HG03066 (cell line): ENCODE results near the gene CHST11.
"Not testable (repeated sequence)": the region's sequence is repeated elsewhere in the genome, so short reads cannot be mapped to it uniquely, and the experiment has no call there.

Experiments
- ATAC-seq: cut with Tn5 transposase; IDR thresholded peaks from one replicate; pipeline ENCODE4 v1.9.1; 2021; ENCODE audit warnings: low read depth; ENCODE audit not compliant: unreplicated experiment

CHST11 gene

GRCh38 chr12:104596898-104597843 is 140.4 kb downstream of the CHST11 start:
- ATAC-seq = no peak

- no peak for ATAC-seq
These were observed 141.9 kb downstream of the CHST11 start for GRCh38 chr12:104598342-104599271.

DNA sequence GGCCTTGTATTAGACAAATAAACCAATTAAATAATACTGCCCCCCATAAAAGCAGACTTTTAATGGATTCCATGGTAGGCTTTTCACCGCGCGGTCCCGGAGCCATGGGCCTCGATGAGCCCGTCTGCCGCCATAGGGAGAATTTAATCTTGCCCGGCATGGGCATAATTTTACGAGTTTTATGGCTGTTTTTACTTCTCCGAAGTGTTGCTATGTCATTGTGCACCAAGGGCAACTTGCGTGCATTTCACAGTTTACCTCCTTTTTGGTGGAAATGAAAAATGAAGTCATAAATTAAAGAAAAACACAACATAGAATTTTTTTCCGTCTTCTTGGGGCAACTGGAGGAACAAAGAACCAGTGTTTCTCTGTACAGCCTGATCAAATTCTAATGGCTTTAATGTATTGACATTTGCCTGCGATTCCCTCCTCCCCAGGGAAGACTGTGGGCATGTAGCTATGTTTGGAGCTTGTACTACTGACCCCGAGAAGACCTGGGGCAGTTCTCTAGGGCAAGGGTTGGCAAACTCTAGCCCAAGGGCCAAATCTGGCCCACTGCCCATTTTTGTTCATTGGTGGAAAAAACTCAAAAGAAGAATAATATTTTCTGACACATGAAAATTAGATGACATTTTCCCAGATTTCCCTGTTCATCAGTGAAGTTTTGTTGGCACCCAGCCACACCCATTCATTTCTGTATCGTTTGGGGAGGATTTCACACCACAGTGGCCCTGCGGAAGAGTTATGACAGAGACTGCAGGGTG is 142.7 kb downstream of the CHST11 start:
- ATAC-seq = no peak

DNA sequence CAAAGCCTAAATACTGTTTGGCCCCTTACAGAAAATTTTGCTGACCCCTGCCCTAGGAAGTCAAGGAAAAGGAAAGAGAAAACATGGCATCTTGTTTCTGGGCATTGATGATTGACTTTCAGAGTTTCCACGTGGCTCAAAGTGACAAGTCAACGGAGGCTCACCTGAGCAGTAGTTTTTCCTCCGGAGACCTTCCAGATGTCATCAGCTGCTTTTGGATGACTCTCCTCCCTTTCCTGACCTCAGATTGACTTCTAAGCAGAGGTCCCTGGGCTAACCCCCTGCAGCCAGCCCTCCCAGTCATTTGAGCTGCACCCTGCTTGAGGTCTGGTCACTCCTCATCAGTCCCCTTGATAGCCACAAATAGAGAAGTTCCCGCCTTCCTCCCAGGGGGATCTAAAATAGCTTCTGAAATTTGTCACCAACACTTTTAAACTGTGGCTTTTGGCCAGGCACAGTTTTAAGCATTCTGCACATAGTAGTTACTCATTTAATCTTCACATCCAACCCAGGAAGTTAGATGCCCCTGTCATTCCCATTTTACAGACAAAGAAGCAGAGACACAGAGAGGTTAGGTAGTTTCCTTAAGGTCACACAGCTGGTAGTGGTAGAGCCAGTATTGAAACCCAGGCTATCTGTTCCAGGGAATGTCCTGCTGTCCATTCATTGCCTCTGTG is 143.4 kb downstream of the CHST11 start:
- ATAC-seq = no peak

DNA sequence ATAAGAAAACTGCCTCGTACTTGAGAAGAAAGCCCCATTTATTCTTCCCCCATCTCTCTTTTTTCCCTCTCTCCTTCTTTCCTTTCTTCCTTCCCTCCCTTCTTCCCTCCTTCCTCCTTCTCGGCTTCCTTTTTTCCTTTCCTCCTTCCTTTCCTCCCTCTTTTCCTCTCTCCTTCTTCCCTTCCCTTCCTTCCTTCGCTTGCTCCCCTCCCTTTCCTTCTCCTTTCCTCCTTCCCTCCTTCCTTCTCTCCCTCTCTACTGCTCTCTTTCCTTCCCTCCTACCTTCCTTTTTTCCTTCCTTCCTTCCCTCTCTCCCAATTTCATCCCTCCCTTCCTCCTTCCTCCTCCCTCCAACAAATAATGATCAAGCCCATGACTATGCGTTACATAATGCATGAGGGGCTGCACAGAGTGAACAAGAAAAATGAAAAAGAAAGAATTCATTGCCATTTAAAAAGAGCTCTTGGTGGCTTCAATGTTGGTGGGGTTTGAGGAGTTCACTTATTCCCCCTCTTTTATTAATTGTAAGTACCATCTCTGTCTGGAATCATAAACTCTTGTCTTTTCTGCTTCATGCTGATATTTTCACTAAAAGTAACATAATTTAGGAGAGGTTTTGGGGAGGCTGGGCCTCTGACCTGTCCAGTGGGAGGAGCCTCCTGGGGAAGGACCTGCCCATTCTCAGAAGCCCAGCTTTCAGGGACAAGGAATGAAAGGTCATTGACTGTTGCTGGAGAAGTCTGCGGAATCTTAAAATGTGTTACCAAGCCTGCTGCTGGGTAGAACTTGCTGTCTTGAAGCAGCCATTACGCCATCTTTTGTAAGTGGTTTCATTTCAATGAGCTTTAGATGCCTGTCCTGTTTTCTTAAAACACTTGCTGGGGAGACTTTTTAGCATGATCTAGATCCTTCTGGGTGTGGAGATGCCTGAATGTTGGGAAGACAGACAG is 144.3 kb downstream of the CHST11 start:
- no peak for ATAC-seq

DNA sequence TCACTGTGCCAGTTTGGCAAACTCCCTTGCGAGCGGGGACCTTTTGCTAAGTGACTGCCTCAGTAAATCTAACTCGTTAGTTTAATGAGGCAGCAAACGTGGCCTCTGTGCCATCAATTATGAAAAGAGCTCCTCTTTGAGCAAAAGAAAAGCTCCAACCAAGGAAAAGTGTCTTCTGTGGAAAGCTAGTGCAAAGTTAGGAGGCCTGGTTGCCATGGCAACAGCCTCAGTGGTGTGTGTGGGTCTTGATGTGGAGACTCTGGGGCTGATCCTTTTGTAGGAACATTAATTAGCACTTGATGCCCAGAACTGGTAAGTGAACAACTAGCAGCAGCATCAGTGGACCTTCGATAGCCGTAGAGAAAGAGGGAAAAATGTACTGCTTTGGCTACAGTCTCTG is 145.7 kb downstream of the CHST11 start:
- no peak for ATAC-seq

- ATAC-seq = no peak
These were observed 146.1 kb downstream of the CHST11 start for GRCh38 chr12:104602896-104603295.

- ATAC-seq = no peak
These were observed 146.8 kb downstream of the CHST11 start for GRCh38 chr12:104603545-104603973.

DNA sequence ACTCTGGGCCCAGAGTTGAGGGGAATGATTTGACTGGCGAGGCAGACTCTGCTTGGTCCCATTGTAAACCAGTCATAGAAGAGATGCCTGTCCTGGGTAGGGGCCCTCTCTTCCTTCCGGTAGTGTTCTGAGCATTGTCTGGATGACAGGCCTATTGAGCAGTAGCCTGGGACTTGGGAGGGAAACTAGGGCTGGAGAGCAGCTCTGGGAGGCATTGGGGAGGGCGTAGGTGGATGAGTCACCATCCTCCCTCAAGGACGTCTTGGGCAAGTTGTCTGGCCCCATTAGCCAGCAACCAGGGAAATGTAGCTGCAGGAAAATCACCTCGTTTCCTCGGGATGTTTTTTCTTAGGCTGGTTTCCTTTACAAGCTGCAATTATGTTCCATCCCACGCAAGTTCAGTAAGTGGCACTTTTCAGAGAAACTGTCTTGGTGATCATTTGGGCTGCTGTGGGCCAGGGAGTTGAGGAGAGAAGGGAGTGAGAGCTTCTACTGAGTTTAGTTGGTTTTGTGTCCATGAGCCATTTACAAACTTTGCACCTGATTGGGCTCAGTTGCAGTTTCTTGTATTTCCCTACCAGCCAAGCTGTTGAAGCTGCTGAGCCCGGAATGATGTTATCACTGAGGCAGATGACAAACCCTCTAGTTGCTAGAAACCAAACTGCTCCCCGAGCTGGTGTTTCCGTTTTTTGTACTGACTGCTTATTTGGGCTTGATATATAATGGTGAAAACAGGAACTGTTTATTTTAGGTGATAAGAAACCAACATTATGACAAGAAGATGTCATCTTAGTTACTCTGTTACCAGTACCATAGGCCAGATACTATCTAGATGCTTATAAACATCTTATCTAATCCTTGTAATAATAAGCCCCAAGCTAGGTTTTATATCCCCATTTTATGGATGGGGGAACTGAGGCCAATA is 147.6 kb downstream of the CHST11 start:
- ATAC-seq = peak; percentile 69

- no peak for ATAC-seq
These were observed 148.4 kb downstream of the CHST11 start for GRCh38 chr12:104604995-104605675.

DNA sequence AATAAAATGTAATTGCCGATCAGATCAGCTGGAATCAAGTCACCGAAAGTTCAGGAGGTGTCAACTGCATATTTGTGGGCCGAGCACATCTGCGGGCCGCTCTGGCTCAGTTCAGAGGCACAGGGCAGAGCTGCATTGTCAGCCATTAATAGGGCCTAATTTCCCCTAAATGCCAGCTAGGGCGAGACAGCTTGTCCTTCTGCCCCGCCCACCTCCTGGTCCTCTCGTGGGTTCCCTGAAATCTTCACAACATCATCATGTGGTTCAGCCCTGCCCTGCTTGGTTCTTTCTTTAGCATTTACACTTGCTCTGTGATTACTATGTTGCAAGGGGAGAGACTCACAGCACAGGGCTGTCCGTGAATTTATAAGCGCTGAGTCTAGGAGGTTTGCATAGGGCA is 148.9 kb downstream of the CHST11 start:
- no peak for ATAC-seq

- no peak for ATAC-seq
These were observed 152.2 kb downstream of the CHST11 start for GRCh38 chr12:104608998-104609397.

DNA sequence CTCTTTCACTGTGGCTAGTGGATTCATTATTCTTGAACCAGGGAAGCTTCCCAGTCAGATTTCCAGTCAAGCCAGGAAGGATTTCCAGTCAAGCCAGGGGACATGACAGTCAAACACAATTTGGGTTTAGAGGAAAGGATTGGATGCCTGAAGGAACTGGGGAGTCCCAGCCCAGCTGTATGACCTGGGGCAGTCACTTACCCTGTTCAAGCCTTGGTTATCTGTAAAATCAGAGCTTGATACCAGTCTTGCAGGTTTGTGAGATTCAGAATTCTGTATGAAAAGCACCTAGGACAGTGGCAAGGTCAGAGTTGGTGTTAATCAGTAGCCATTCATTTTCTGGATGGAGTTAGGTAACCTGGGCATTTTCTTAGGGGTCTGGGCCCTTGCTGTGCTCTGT is 152.7 kb downstream of the CHST11 start:
- no peak for ATAC-seq

- no peak for ATAC-seq
These were observed 153.9 kb downstream of the CHST11 start for GRCh38 chr12:104610513-104611235.

DNA sequence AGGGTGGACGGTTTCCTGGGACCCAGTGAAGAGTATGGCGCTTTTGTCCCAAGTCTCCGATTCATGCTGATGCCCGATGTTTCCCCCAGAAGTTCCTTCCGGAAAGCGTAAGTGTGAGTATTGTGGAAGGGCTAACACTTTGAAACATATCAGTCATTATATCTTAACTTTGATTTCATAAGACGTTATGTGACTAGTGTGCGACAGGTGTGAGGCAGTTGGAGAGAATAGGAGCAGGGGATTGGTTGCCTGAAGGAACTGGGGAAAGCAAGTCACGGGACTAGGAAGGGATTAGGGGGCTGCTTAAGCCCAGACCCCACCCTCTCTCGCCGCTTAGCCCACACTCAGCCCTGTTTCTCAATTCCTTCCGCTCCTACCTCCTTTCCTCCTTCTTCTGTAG is 154.9 kb downstream of the CHST11 start:
- no peak for ATAC-seq

- not testable (repeated sequence) for ATAC-seq
These were observed 156.6 kb downstream of the CHST11 start for GRCh38 chr12:104613372-104613771.
